Keratinocyte (primary cell): ENCODE results near the gene TM9SF3. TPM values are rescaled to one million over a fixed set of nuclear protein-coding genes. Genes with fewer than 3 reads are reported as not detected.

Experiments
- DNase-seq: peaks from one replicate; pipeline ENCODE4 v3.0.0-alpha.2; 2011; ENCODE audit warnings: low read depth, missing footprints, low spot score
- FAIRE-seq: peaks from 2 replicates; lab custom pipeline; 2011; peaks lifted over from hg19 to GRCh38; lab: Jason Lieb, UNC
- H2AFZ ChIP-seq: 2 replicates; pipeline ENCODE4 v1.6.0; 2012; ENCODE audit warnings: low read length, control low read depth, inconsistent platforms; ENCODE audit not compliant: control insufficient read depth
- H3K27ac ChIP-seq: 2 replicates; pipeline ENCODE4 v1.5.1; 2011; ENCODE audit warnings: low read length; ENCODE audit not compliant: control insufficient read depth, insufficient read depth
- H3K27me3 ChIP-seq: 3 replicates; pipeline ENCODE4 v1.6.0; 2011; ENCODE audit warnings: low read length; ENCODE audit not compliant: control insufficient read depth, insufficient read depth; ENCODE audit errors: extremely low read depth
- H3K36me3 ChIP-seq, 2 experiments: 2 replicates in 1 of 2; 3 replicates in 1 of 2; pipeline ENCODE4 v1.5.1; 2011; ENCODE audit warnings: low read length in 2 of 2, mild to moderate bottlenecking in 1 of 2; ENCODE audit not compliant: control insufficient read depth in 2 of 2, insufficient read depth in 2 of 2; ENCODE audit errors: extremely low read depth in 1 of 2
- H3K4me1 ChIP-seq: 3 replicates; pipeline ENCODE4 v1.5.1; 2011; ENCODE audit warnings: low read length; ENCODE audit not compliant: control insufficient read depth, insufficient read depth; ENCODE audit errors: extremely low read depth
- H3K4me2 ChIP-seq: 3 replicates; pipeline ENCODE4 v1.6.0; 2011; ENCODE audit warnings: low read depth, low read length; ENCODE audit not compliant: control insufficient read depth, insufficient read depth; ENCODE audit errors: extremely low read depth
- H3K4me3 ChIP-seq, 3 experiments: fragments of 200-600 bp in 1 of 3; sonication (generic) in 1 of 3; 2 replicates in 2 of 3; 3 replicates in 1 of 3; pipeline ENCODE4 v1.5.1; 2011 to 2016; ENCODE audit warnings: low read length in 3 of 3, mild to moderate bottlenecking in 3 of 3, control low read depth in 2 of 3, inconsistent platforms in 1 of 3, low read depth in 1 of 3, mixed read lengths in 1 of 3, mixed run types in 1 of 3, moderate library complexity in 1 of 3; ENCODE audit not compliant: control insufficient read depth in 2 of 3, insufficient read depth in 2 of 3; ENCODE audit errors: extremely low read depth in 1 of 3
- H3K79me2 ChIP-seq: 2 replicates; pipeline ENCODE4 v1.6.0; 2012; ENCODE audit warnings: low read length; ENCODE audit not compliant: control insufficient read depth, insufficient read depth
- H3K9ac ChIP-seq: 3 replicates; pipeline ENCODE4 v1.6.0; 2011; ENCODE audit warnings: low read length; ENCODE audit not compliant: control insufficient read depth, insufficient read depth; ENCODE audit errors: extremely low read depth
- H3K9me1 ChIP-seq: 3 replicates; pipeline ENCODE4 v1.6.0; 2011; ENCODE audit warnings: low read length; ENCODE audit not compliant: control insufficient read depth, insufficient read depth; ENCODE audit errors: extremely low read depth
- H3K9me3 ChIP-seq: 2 replicates; pipeline ENCODE4 v1.5.1; 2012; ENCODE audit warnings: low read depth, low read length; ENCODE audit not compliant: control insufficient read depth
- H4K20me1 ChIP-seq: 3 replicates; pipeline ENCODE4 v1.6.0; 2011; ENCODE audit warnings: low read length; ENCODE audit not compliant: control insufficient read depth, insufficient read depth; ENCODE audit errors: extremely low read depth
- EZH2 ChIP-seq: IDR thresholded peaks from one replicate; pipeline ENCODE4 v1.6.1; 2012; ENCODE audit warnings: inconsistent platforms, mild to moderate bottlenecking, low read length, moderate library complexity
- dilution Hi-C: fragments of 300-500 bp; cut with MboI; formaldehyde crosslinking; loops from one replicate; pipeline ENCODE4 v1.7.0; 2020; ENCODE audit warnings: low sequenced_read_pairs; ENCODE audit not compliant: extremely low pct_ligation_motif_present
- polyA plus RNA-seq, 5 experiments: library from polyadenylated mRNA; depleted of rRNA in 3 of 5; stranded (reverse) in 3 of 5; stranded (forward) in 1 of 5; unstranded in 1 of 5; fragments of >200 nt; gene quantifications; 1 replicate in 1 of 5; 2 replicates in 3 of 5; 3 replicates in 1 of 5; pipeline versions ENCODE4 v1.2.1 to v1.2.3, GENCODE V29; 2011 to 2012; ENCODE audit warnings: missing spikeins in 2 of 5, low read depth in 1 of 5, low replicate concordance in 1 of 5
- TF ChIP-seq, protein P1 (sequence below), 3 experiments: IDR thresholded peaks in 1 of 3; conservative IDR thresholded peaks in 1 of 3; optimal IDR thresholded peaks in 1 of 3; 2 replicates in 2 of 3; 3 replicates in 1 of 3; pipeline versions ENCODE3 to v1.5.1; 2011; ENCODE audit warnings: low read length in 3 of 3, mild to moderate bottlenecking in 3 of 3, moderate library complexity in 2 of 3, control low read depth in 1 of 3, inconsistent platforms in 1 of 3; ENCODE audit not compliant: insufficient read depth in 2 of 3; ENCODE audit errors: extremely low read depth in 1 of 3

The TM9SF3 gene
- polyA plus RNA-seq, 1 donor (not counting 4 experiments of a cell fraction or from before 2014, with no cell fraction given): 90.0 TPM

GRCh38 chr10:96502561-96503282 lies 84.1 kb downstream of the TM9SF3 start:
- Histone ChIP-seq H3K27me3 (no peaks in the 10 kb centered on the region), H3K9ac (peak overlapping the region; percentile 13), H3K27ac (peak overlapping the region; percentile 23), H3K4me1 (peaks cover 28% of the 10 kb centered on the region), H3K36me3 (no peaks in the 10 kb centered on the region), H3K4me3 (peak overlapping the region in 1 of 3 experiments; percentile 7), H4K20me1 (no peaks in the 10 kb centered on the region), H2AFZ (no peak overlapping the region), H3K4me2 (peak overlapping the region; percentile 54), H3K9me1 (no peaks in the 10 kb centered on the region), H3K9me3 (no peaks in the 10 kb centered on the region), H3K79me2 (no peaks in the 10 kb centered on the region)
- FAIRE-seq (no peak), DNase-seq (no peak)
- dilution Hi-C loops: no loop called here
- TF ChIP-seq EZH2: no peak
- TF ChIP-seq, protein P1, sequence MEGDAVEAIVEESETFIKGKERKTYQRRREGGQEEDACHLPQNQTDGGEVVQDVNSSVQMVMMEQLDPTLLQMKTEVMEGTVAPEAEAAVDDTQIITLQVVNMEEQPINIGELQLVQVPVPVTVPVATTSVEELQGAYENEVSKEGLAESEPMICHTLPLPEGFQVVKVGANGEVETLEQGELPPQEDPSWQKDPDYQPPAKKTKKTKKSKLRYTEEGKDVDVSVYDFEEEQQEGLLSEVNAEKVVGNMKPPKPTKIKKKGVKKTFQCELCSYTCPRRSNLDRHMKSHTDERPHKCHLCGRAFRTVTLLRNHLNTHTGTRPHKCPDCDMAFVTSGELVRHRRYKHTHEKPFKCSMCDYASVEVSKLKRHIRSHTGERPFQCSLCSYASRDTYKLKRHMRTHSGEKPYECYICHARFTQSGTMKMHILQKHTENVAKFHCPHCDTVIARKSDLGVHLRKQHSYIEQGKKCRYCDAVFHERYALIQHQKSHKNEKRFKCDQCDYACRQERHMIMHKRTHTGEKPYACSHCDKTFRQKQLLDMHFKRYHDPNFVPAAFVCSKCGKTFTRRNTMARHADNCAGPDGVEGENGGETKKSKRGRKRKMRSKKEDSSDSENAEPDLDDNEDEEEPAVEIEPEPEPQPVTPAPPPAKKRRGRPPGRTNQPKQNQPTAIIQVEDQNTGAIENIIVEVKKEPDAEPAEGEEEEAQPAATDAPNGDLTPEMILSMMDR (optimal IDR thresholded peaks at IDR 0.05 in 1 of 3, IDR thresholded peaks at IDR 0.05 in 1 of 3, conservative IDR thresholded peaks at IDR 0.05 in 1 of 3; ENCODE audit: extremely low read depth in 1 of 3, insufficient read depth in 2 of 3, low read length in 3 of 3): no peak

- dilution Hi-C loops: no loop called here
- TF ChIP-seq EZH2: no peak
- TF ChIP-seq, protein P1 (optimal IDR thresholded peaks at IDR 0.05 in 1 of 3, IDR thresholded peaks at IDR 0.05 in 1 of 3, conservative IDR thresholded peaks at IDR 0.05 in 1 of 3; ENCODE audit: extremely low read depth in 1 of 3, insufficient read depth in 2 of 3, low read length in 3 of 3): no peak
- Histone ChIP-seq H3K27me3 (no peaks in the 10 kb centered on the region), H3K27ac (peak overlapping the region; percentile 23), H4K20me1 (no peaks in the 10 kb centered on the region), H3K36me3 (no peaks in the 10 kb centered on the region), H3K4me3 (no peak overlapping the region), H3K9ac (peak overlapping the region; percentile 13), H3K4me1 (peaks cover 28% of the 10 kb centered on the region), H3K79me2 (no peaks in the 10 kb centered on the region), H3K9me3 (no peaks in the 10 kb centered on the region), H2AFZ (no peak overlapping the region), H3K4me2 (peak overlapping the region; percentile 54), H3K9me1 (no peaks in the 10 kb centered on the region)
- DNase-seq (peak; percentile 62), FAIRE-seq (peak; percentile 84)
Measured at GRCh38 chr10:96501985-96502384, 84.8 kb downstream of the TM9SF3 start.
